ENCODE data around the gene KRT84. TPM values are rescaled to one million over a fixed set of nuclear protein-coding genes. Genes with fewer than 3 reads are reported as not detected.

KRT84 gene
- total and polyA plus RNA-seq, 7 donors, result not detected

DNA sequence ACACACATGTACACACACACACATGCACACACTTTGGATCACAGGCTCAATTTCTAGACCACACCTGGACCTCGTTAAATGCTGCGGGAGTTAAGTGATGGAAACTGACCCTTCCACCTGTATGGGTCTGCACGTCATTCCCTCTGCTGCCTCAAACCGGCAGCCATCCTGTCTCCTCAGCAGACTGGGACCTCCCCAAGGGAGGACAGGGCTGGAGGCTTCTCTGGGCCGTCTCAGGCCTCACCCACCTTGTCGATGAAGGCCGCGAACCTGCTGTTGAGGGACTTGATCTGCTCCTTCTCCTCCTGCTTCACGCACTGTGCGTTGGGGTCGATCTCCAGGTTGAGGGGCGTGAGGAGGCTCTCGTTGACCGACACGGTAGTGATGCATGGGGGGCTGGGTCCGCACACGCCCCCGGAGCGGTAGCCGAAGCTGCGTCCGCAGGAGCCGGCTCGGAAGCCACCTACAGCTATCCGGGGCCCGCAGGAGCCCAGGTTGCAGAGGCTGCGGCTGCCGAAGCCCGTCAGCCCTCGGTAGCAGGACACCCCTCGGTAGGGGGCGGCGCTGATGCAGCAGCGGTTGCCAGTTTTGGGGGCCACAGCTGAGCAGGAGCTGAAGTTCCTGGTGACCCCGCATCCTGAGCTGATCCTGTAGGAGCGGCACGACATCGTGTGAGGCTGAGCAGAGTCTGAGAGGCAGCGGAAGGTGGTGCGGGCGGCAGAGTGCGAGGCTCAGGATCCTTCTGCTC, 18.5 kb downstream of the KRT84 start, which contains the start of gene KRT85:
Gene KRT85 (minus strand): TSS at position 744 of the 748 bp plus-strand sequence. CDS start 76 bp downstream, at position 668.
- TF ChIP-seq POLR2AphosphoS5 (IDR thresholded peaks at IDR 0.05), result no peak
- TF ChIP-seq EP300 (IDR thresholded peaks at IDR 0.05), result no peak
- peaks cover 0 to 11% (median 0%) of the 10 kb centered on the region in 4 donors for H3K4me1 ChIP-seq
- H3K9me3 ChIP-seq, result no peaks in the 10 kb centered on the region
- no peaks in the 10 kb centered on the region for H3K36me3 ChIP-seq
- no peak within 1 kb of the TSS for H3K4me3 ChIP-seq
- DNase-seq, result peak; percentile 53
- no peaks in the 10 kb centered on the region for H3K27me3 ChIP-seq
- no peak within 1 kb of the TSS for H3K27ac ChIP-seq
- WGBS, 2 donors, result 77 to 85% methylated on average over 42 of the region's 42 CpGs
- intact Hi-C loops (cut with DNase I), result no loop called here

DNA sequence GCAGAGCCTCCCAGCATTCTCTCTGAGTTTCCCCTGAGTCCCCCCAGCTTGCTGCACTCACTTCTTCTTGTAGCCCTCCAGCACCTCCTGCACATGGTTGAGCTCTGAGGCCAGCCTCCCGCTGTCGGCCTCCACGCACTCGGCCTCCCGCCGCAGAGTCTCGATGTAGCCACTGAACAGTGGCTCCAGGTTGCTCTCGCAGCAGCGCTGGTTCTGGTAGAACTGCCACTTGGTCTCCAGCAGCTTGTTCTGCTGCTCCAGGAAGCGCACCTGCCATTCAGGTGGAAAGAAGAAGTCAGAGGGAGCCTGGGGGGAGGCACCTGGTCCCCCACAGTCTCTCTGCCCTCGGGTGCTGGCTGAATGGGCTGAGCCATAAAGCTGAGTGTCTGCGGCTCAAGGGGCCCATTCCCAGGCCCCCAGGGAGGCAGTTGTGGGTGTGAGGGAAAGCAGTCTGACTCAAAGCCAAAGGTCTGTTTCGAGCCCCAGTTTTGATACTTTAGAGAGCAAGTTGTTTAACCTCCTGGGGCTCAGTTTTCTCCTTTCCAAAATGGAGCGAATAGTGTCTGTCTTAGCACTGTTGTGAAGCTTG, 20.5 kb downstream of the KRT84 start:
- intact Hi-C loops (cut with DNase I), result no loop called here
- no peak for TF ChIP-seq POLR2A (IDR thresholded peaks at IDR 0.05)
- TF ChIP-seq POLR2AphosphoS5 (IDR thresholded peaks at IDR 0.05), result no peak
- no peak for DNase-seq
- 83 to 86% methylated on average over 14 of the region's 14 CpGs for WGBS, 2 donors
- no peaks in the 10 kb centered on the region for H3K27me3 ChIP-seq
- H3K27ac ChIP-seq, result no peak overlapping the region
- H3K4me1 ChIP-seq, result no peaks in the 10 kb centered on the region
- H3K4me3 ChIP-seq, result no peak overlapping the region
- H3K9me3 ChIP-seq, result no peaks in the 10 kb centered on the region
- H3K36me3 ChIP-seq, result no peaks in the 10 kb centered on the region

DNA sequence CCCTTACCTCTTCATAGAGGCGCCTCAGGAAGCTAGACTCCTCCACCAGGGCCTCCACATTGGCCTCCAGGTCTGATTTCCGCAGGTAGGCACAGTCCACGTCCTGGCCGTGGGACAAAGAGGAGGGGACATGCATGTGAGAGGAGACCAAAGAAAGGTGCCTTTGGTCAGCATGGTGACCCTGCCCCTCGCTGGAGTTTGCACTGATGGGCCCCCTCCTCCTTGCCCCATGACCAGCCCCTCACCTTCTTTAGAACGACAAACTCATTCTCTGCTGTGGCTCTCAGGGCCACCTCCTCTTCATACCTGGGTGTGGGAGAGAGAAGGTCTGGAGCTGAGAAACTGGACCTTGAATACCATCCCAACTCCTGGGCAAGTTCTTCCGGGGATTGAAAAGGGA, 21.4 kb downstream of the KRT84 start:
- Histone ChIP-seq H3K27me3 (no peaks in the 10 kb centered on the region), H3K27ac (no peak overlapping the region), H3K4me3 (no peak overlapping the region), H3K4me1 (no peaks in the 10 kb centered on the region), H3K9me3 (no peaks in the 10 kb centered on the region), H3K36me3 (no peaks in the 10 kb centered on the region)
- TF ChIP-seq POLR2AphosphoS5 (IDR thresholded peaks at IDR 0.05) (no peak), EP300 (IDR thresholded peaks at IDR 0.05) (no peak), CTCF (IDR thresholded peaks at IDR 0.05) (no peak), POLR2A (IDR thresholded peaks at IDR 0.05) (no peak)
- intact Hi-C loops (cut with DNase I), result no loop called here
- no peak for DNase-seq
- 80 to 87% methylated on average over 7 of the region's 7 CpGs for WGBS, 2 donors

DNA sequence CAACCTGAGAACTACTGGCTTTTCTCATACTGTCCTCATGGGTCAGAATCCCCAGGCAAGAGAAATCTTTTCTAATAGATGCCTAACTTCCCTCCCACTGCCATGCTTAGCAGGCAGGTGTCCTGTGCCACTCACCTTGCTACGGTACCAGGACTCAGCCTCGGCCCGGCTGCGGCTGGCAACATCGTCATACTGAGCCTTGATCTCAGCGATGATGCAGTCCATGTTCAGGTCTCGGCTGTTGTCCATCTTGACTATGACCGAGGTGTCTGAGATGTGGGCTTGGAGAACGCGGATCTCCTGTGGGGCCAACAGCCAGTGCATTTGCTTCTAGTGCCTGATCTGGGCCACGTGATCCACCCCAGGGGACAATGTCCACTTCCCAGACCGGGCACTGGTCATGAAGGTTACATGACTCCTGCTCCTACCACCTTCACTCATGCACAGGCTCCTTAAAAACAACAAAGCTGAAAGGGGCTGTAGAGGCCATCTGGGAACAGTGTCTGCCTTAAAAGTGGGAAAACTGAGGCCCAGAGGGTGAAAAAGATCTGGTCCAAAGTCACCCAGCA, 22.3 kb downstream of the KRT84 start:
- Histone ChIP-seq H3K27ac (no peak overlapping the region), H3K4me3 (no peak overlapping the region), H3K36me3 (no peaks in the 10 kb centered on the region), H3K27me3 (no peaks in the 10 kb centered on the region), H3K4me1 (no peaks in the 10 kb centered on the region), H3K9me3 (no peaks in the 10 kb centered on the region)
- WGBS, 2 donors, result 91 to 93% methylated on average over 12 of the region's 12 CpGs
- DNase-seq, result no peak
- TF ChIP-seq CTCF (IDR thresholded peaks at IDR 0.05), result no peak
- no peak for TF ChIP-seq POLR2A (IDR thresholded peaks at IDR 0.05)
- no peak for TF ChIP-seq EP300 (IDR thresholded peaks at IDR 0.05)
- TF ChIP-seq POLR2AphosphoS5 (IDR thresholded peaks at IDR 0.05), result no peak
- intact Hi-C loops (cut with DNase I), result no loop called here

GRCh38 chr12:52362118-52362726, 23.2 kb downstream of the KRT84 start:
- no peak for DNase-seq
- no peaks in the 10 kb centered on the region for H3K27me3 ChIP-seq
- TF ChIP-seq POLR2AphosphoS5 (IDR thresholded peaks at IDR 0.05) (no peak), EP300 (IDR thresholded peaks at IDR 0.05) (no peak), POLR2A (IDR thresholded peaks at IDR 0.05) (no peak), CTCF (IDR thresholded peaks at IDR 0.05) (no peak)
- H3K36me3 ChIP-seq, result no peaks in the 10 kb centered on the region
- H3K9me3 ChIP-seq, result no peaks in the 10 kb centered on the region
- 84 to 89% methylated on average over 11 of the region's 11 CpGs for WGBS, 2 donors
- no peak overlapping the region for H3K27ac ChIP-seq
- H3K4me3 ChIP-seq, result no peak overlapping the region
- intact Hi-C loops (cut with DNase I), result no loop called here
- no peaks in the 10 kb centered on the region for H3K4me1 ChIP-seq

Data from sigmoid colon (tissue), 7 donors.